Superior temporal gyrus (tissue), 1 donor: ENCODE results near the gene NISCH.
"Not testable (repeated sequence)": the region's sequence is repeated elsewhere in the genome, so short reads cannot be mapped to it uniquely, and the experiment has no call there.

ENCODE experiments used
- DNase-seq: peaks from one replicate; pipeline ENCODE4 v3.0.0-alpha.2; 2016; ENCODE audit errors: extremely low spot score

NISCH gene

DNA sequence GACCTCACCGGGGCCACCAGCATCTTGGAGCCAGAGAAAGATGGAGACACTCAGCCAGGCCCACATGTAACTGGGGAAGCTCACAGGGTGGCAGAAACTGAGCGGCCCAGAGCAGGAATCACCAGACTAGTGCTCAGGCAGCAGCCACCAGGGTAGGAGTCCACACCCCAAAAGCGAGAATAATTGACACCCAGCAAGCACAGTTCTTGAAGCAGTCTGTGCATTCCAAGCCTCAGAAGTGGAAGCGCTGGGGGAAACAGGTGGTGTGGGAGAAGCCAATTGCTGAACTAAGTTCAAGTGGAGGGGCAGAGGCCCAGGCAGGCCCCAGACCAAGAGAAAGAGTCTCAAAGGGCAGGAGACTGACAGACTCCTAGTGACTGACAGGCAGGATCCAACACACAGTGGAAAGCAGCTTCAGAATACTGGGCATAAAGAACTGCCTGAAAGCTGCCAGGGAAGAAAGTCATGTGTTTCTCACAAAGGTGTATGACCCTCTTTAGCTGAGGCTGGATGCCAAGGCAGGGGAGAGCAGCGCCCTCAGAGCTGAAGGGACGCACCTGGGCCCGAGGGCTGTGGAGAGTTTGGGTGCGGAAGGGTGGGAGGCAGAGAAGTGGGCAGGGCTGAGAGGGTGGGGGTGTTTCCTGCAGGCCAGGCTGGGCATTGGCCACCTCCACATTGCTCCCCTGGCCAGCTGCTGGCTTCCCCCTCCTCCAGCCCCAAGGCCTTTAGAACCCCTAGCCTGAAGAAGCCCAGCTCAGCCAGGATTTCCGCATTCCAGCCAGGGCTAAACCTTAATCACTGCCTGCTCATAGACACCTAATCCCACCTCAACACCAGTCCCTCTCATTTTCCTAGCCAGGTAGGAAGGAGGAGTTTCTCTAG lies 70.5 kb downstream of the NISCH start:
- no peak for DNase-seq

DNA sequence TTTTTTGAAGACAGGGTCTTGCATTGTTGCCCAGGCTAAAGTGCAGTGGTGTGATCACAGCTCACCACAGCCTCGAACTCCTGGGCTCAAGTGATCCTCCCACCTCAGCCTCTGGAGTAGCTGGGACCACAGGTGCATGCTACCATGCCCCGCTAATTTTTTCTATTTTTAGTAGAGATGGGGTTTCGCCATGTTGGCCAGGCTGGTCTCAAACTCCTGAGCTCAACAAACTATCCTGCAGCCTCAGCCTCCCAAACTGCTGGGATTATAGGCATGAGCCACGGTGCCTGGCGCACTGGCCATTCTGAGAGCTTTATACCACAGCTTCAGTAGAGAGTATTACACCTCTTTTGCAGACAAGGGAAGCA lies 71.3 kb downstream of the NISCH start:
- DNase-seq, result not testable (repeated sequence)

DNA sequence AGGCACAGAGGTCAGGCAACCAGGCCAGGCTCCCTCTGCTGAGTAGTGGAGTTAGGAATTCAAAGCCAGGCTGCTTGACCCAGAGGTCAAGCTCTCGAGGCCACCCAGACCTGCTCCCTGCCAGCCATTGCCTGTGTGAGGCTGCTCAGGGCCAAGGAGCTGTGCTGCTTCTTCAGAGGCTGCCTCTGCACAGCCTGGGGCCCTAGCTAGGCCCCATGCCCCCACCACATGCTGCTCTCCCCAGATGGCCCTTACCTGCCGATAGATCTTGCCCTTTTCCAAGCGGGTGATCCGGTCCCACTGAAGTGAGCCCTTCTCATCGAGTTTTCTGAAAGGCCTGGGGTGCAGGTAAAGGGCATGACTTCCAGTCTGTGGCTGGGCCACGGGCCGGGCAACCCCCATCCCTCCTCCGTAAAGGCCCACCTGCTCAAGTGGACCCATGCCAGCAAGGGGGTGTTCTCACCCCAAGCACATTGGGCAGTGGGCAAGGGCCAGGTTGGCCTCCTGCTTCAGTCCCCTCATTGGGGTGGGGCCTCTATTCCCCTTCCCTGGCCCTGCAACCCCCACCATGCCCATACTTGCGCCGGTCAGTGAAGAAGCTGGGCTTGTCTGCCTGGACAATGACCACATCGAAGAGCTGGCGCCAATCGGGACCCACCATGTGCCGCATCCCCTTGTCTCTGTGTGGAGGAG lies 71.8 kb downstream of the NISCH start:
- DNase-seq, result no peak

DNA sequence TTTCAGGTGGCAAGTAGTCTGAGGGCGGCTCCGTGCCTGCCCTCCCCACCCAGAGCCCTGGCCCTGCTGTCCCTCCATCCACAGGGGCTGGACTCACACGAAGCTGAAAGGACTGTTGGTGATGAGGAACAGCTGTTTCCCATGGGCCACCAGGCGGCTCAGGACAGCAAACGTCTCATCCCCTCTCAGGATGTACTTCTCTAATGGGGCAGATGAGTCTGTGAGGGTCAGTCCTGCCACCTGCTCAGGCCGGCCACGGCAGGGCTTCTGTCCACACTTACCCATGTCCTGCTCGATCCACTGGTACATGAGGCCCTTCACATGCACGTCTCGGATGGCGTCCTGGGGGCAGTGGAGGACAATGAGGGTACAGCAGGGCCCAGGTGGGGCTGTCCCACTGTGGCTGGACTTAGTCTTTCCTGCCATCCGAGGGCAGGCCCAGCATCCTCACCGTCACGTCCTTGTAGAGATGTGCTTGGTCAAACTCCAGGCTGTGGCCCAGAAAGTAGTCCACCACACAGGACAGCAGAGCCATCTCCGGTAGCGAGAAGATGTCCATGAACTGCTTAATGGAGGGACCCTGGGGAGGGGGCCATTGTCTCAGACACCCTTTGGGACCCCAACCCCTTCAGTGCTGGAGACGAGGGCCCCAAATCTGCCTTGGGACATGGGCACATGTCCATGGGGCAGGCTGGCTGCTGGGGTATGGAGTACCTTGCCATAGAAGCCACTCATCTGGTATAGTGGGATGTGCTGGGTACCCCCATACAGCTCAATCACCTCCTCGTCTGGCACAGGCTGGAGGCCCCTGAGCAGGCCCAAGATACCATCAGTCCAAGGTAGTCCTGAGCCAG lies 72.6 kb downstream of the NISCH start:
- no peak for DNase-seq

DNA sequence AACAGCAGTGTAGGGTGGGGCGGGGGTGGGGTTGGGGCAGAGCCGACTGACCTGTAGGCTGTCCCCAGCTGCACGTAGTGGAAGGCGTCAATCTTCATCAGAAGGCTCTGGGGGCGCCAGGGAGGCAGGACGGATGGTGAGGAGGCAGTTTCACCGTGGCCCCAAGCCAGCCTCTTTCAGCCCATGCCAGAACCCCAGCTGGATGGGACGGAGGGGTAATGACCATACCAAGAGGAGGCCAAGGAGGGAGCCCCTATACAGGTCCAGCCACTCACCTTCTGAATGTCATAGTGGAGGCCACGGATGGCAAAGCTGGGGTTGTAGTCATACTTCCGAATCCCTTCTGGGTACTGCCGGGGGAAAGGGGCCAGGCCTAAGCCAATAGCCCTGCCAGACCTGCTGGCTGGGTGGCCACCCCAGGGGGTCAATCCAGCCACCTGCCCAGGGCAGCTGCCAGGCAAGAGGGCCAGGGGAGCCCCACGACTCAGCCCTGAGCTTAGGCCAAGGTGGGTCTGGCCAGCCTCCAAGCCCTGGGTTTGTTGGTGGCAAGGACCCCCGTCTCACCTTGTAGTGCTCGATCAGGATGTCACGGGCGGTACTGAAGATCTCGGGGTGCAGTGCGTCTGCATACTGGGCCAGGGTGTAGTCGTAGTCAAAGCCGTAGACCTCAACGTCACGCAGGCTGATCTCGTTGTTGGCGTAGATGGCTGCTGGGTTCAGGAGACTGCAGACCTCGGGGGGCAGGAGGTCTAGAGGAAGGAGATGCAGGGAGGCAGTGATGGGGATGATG lies 73.4 kb downstream of the NISCH start:
- DNase-seq, result no peak

DNA sequence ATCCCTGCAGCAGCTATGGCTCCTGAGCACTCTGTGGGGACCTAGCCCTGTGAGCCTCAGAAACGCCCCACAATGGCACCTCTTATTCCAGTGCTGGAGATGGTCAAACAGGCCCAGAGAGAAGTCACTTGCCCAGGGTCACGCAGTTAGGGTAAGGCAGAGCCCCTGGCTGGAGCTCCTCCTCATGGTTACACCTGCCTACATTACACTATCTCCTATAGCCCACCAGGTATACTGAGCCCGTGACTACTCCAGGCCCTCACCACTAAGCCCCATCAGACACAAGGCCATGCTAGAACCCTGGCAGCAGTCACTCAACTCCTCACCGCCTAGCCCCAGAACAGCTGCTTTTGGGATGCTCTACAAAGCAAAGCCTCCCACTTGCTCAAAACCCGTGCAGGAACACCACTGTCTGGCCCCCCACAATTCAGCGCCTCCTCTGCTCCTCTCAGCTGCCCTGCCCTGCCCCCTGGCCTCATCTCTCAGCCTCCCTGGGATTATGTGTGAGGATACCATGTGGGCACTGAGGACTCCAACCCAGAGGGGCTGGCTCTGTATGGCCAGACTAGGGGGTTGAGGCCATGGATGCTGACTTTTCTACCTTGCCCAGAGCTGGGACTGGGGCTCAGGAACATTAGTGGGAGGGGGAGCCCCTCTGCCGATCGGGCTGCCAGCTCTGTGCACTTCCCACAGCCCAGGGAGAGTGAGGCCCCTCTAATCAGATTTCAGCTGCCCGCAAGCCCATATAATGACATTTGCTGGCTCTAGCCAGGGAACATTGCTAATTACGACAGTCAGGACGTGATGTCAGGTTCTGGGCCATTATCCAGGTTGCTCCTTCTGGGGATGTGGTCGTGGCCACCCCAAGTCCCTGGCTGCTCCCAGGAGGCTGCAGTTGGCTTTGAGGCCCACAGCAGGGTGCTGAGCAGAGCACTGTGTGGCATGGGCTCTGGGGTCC lies 74.3 kb downstream of the NISCH start:
- no peak for DNase-seq

DNA sequence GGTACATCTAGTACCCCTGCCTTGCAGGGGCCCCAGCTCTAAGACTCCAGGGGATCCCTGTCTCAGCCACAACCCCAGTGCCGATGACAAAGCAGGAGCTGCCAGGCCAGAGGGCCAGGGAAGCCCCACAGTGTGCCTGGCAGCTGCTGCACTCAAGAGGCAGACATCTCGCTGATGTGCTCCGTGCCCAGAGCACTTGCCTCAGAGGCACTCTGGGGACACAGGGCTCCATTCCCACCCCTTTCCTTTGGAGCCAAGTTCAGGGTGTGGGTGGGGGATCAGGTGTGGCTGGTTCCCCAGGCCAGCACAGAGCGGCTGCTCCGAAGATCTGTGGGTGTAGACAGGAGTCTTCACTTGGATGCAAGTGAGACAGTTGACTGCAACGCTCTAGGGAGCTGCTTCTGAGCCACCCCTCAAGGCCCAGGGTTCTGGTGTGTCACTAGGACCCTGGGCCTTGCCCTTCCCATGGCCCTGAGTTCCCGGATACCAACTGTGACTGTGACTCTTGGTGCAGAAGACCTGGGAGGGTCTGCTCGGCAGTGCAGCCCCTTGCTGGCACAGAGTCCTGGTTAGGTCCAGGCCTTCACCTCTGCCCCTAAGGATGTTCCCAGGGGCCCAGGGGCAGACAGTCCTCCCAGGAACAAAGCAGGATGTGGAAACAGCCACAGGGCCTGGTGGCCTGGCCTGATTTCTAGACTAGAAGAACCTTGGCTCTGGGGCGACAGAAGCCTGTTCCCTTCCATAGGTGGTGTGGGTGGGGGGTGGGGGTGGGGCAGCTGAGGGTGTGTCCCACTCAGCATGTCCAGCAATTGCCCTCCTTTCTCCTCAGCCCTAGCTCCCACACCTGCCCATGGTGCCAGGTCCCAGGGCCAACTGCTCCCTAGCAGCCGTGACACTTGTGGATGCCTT lies 75.8 kb downstream of the NISCH start:
- no peak for DNase-seq

DNA sequence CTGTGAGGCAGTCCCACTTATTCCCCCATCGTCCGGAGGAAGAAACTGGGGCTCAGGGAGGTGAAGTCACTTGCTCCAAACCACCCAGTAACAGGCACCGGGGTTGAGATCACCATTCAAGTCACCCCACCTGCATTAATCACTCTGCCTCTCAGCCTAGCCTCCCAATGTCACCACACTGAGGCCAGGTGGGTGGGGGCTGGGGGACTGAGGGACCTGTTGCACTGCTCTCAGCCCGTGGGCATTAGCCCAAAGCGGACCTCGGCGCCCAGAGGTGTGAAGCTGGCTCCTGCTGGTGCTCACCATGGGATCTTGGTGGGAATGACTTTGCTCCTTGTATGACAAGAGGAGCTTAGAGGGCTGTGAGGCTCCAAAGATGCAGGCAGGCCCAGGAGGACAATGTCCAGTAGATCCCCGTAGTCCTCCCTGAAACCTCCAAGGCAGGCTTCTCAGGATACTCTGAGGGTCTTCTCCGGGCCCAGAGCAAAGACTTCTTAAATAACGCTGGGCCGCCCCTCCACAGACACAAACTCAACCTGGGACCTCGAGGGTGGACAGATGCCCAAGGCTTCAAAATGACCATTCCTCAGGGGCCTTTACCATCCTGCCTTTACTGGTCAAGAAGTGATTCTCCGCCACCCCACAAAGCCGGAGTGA lies 76.6 kb downstream of the NISCH start:
- DNase-seq, result no peak

DNA sequence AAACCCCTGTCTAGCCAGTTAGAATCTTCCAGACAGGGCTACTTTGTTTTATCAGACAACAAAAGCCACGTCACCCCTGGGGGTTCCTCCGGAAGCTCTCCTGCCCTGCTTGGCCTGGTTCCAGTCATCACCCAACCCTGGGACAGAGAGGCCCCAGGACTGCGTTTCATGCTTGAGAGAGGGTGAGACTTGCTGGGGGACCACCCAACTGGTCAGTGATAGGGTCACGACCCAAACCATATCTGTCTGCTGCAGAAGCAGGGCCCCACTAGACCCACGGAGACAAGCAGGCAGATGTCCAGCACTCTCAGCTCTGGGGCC lies 77.1 kb downstream of the NISCH start:
- no peak for DNase-seq

DNA sequence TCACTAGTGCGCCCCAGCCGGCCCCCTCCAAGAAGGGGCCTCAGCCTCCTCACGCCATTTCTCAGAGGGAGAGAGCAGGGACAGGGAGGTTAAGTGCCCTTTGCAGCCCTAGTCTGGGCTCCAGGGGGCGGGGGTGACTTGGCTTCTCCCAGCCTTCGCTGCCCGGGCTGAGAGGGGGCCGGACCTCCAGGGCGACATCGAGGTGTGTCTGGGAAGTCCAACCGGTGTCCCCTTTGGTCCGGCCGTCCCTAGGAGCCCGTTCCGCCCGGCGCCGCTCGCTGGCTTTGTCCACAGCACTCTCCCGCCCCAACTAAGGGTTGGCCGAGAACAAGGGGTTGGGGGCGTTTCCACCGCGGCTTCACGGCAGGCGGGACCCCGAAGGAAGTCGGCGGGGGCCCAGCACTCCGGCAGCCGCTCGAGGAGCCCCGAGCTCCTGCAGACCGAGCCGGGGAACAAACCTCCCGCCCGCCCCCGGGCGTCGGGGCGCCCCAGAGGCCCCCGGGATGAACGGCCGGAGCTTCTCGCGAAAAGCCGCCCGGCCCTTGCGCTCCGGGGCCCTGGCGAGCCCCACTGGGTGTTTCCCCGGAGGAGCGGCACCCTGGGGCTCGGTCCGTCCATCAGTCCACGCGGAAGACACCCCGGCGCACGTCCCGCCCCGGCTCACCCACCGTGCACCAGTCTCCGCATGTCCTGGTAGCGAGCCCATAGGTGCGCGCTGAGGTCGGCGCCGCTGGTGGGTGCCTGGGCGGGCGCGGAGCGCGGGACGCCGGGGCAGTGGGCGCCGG lies 77.6 kb downstream of the NISCH start:
- no peak for DNase-seq

DNA sequence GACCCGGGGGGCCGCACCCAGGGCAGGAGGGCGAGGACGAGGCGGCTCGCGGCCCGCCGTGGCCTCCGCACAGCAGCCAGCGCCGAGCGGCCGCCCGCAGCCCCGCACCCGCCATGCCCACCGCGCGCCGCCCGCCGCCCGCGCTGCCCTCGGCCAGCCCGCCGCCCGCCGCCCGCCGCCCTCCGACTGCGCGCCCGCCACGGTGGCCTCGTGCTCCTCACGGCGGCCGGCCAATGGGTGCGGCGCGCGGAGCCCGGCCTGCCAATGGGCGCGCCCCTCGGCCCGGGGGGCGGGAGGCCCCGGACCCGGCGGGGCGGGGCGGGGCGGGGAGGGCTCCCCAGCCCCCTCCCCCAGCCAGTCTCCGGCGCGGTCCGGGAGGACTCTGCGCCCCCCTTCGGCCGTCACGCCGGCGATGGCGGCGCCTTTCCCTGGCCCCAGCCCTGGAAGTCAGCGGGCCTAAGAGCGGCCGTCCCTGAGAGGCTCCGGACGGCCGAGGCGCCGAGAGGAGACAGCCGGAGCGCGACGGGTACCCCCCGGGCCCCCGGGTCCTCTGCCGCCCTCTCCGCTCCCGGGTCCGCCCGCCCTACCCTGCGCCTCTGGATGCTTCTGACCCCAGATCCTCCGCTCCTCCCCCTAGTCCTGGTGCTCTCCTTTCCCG lies 78.3 kb downstream of the NISCH start, which contains the start of gene NT5DC2:
NT5DC2 (minus strand) TSS at position 235 of the 658 bp plus-strand sequence; CDS start at position 115, 120 bp downstream.
- peak; percentile 35 for DNase-seq

DNA sequence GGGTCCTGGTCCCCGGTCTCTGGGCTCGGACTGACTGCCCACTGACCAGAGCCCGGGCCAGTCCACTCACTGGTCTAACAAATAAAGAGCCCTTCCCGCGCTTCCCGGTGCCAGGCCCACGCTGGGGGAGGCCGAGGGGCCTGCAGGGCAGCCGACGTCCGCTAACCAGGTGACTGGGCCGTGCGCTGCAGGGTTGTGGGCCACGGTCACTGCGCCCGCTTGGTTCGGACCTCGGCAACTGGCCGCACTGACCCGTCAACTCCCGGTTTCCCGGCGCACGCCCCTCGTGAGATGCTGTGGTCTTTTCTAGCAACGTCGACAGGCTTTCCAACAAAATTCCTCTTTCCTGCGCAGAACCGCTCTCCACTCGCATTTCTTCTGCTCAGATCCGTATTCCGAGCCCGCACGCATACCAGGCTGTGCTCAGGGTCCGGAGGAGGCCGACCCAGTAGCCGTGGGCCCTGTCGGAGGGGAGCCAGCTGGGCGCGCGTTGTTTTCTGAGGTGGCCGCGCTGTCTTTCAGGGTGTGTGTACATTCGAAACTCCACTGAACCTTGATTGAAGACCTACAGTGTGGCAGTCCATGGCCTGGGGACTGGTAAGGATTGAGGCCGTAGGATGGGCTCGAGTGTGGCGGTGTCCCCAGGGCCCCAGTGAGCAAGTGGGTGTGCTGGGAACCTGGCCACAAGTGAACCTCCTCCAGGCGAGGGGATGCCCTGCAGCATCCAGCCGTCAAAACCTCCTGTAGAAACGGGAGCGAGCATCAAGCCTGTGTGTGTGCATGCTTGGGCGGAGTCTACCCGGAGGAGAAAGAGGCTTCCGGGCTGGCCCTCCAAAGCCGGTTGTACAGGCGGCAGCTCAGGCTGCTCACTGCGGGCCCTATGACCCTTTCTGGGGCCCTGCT lies 79.1 kb downstream of the NISCH start:
- no peak for DNase-seq

DNA sequence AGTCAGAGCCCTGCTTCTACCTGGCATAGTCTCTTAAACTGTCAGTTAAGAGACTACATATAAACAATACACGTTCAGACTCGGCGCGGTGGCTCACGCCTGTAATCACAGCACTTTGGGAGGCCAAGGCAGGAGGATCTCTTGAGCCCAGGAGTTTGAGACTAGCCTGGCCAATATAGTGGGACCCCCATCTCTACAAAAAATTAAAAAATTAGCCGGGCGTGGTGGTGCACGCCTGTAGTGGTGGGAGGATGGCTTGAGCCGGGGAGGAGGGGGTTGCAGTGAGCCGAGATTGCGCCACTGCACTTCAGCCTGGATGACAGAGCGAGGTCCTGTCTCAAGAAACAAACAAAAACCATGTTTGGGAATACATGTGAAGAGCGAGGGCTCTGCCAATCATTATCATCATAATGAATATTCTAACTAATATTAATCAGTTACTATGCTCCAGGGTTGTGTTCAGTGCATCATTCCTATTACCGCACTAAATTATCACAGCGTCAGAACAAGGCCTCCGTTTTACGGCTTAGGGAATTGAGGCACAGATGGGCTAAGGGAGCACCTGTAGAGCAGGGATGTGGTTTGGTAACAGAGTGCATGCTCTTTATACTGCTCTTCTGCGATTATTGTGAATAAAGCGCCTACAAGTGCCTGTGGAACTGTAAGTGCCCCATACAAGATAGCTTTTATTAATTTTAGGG lies 80.2 kb downstream of the NISCH start:
- no peak for DNase-seq

DNA sequence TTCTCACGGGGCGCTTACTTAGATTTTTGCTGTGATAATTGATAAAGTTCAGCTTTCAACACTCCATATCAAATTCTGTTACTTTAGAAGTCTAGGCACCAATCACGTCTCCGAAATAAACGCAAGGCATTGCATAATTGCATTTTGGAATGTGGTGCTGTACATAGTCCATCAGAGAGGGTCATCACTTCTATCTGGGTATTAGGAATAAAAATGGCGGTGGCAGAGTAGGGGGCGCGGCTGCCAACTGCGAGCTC lies 80.6 kb downstream of the NISCH start:
- no peak for DNase-seq

DNA sequence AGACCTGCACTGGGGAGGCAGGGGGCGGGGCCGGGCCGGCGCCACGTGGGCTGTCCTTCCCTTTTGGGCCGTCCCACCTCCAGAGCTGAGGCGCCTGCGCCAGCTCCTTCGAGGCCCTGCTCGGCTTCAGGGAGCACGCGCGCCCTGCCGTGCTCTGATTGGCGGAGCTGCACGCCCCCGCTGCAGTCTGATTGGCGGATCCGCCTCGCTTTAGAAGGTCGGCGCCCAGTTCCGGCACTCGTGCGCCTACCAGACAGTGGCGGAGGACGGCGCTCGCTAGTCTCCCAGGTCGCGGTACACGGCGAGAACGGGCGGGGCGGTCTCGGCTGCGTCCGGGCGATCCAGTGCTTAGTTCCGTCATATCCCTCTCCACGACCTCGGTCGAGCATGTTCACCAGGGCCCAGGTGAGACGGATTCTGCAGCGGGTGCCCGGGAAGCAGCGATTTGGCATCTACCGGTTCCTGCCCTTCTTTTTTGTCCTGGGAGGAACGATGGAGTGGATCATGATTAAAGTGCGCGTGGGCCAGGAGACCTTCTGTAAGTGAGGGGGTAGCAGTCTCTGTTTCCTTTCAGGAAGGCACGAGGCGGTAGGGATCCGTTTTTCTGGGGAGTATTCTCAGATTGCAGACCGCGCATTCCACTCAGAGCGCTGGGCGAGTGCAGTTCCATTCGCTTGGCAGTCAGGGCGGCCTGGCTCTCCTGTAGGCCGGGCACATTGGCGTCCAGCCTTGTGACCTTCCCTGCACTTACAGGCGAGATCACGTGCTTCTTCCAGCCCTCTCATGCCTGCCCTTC lies 81.2 kb downstream of the NISCH start, which contains the start of gene UQCC5:
UQCC5 (plus strand) TSS at position 237 of the 796 bp plus-strand sequence; CDS start at position 388, 151 bp downstream.
- DNase-seq, result peak; percentile 98
